Hepatocyte (in vitro differentiated cells): ENCODE data around the gene CLCNKB. TPM values are rescaled to one million over a fixed set of nuclear protein-coding genes. Genes with fewer than 3 reads are reported as not detected.
A peak's percentile ranks its signal among the peaks of the same experiment; 100 is the strongest.
"Not testable (repeated sequence)": the region's sequence is repeated elsewhere in the genome, so short reads cannot be mapped to it uniquely, and the experiment has no call there.

ENCODE experiments used
- DNase-seq: peaks from one replicate; pipeline ENCODE4 v3.0.0-alpha.2; 2016; ENCODE audit warnings: low spot score
- H2AFZ ChIP-seq: fragments of 200-600 bp; sonication (generic); 2 replicates; pipeline ENCODE4 v1.6.0; 2016; ENCODE audit warnings: antibody characterized with exemption, mild to moderate bottlenecking
- H3K27ac ChIP-seq: fragments of 200-600 bp; sonication (generic); 2 replicates; pipeline ENCODE4 v1.5.1; 2016; ENCODE audit warnings: mild to moderate bottlenecking
- H3K27me3 ChIP-seq: fragments of 200-600 bp; sonication (generic); 2 replicates; pipeline ENCODE4 v1.6.1; 2016
- H3K36me3 ChIP-seq: fragments of 200-600 bp; sonication (generic); replicated peaks from 2 replicates; pipeline ENCODE4 v1.5.1; 2016; ENCODE audit warnings: low read depth; ENCODE audit not compliant: insufficient read depth
- H3K4me1 ChIP-seq: fragments of 200-600 bp; sonication (generic); 2 replicates; pipeline ENCODE4 v1.5.1; 2016; ENCODE audit warnings: mild to moderate bottlenecking, moderate library complexity; ENCODE audit not compliant: insufficient read depth
- H3K4me2 ChIP-seq: fragments of 200-600 bp; sonication (generic); 2 replicates; pipeline ENCODE4 v1.6.0; 2016
- H3K4me3 ChIP-seq: fragments of 200-600 bp; sonication (generic); 2 replicates; pipeline ENCODE4 v1.5.1; 2016; ENCODE audit warnings: mild to moderate bottlenecking
- H3K79me2 ChIP-seq: fragments of 200-600 bp; sonication (generic); 2 replicates; pipeline ENCODE4 v1.6.0; 2017; ENCODE audit warnings: mild to moderate bottlenecking
- H3K9me2 ChIP-seq: fragments of 200-600 bp; sonication (generic); replicated peaks from 2 replicates; pipeline ENCODE4 v1.6.0; 2017; ENCODE audit warnings: mild to moderate bottlenecking; ENCODE audit not compliant: insufficient read depth
- H3K9me3 ChIP-seq: fragments of 200-600 bp; sonication (generic); 2 replicates; pipeline ENCODE4 v1.5.1; 2016; ENCODE audit warnings: low read depth, mild to moderate bottlenecking
- H4K20me1 ChIP-seq: fragments of 200-600 bp; sonication (generic); 2 replicates; pipeline ENCODE4 v1.6.0; 2016; ENCODE audit warnings: mild to moderate bottlenecking; ENCODE audit not compliant: insufficient read depth, poor library complexity, severe bottlenecking
- CTCF ChIP-seq: fragments of 200-600 bp; sonication (generic); IDR thresholded peaks from 2 replicates; pipeline ENCODE4 v1.5.1; 2016; ENCODE audit warnings: antibody characterized with exemption, mild to moderate bottlenecking; ENCODE audit not compliant: poor library complexity
- EZH2 ChIP-seq: fragments of 200-600 bp; sonication (generic); IDR thresholded peaks from 2 replicates; pipeline ENCODE4 v1.6.1; 2016; ENCODE audit warnings: antibody characterized with exemption, mild to moderate bottlenecking, borderline replicate concordance
- EZH2phosphoT487 ChIP-seq: fragments of 200-600 bp; sonication (generic); IDR thresholded peaks from one replicate; pipeline ENCODE4 v1.6.1; 2018; ENCODE audit warnings: antibody characterized with exemption, mild to moderate bottlenecking, low read depth, moderate library complexity; ENCODE audit not compliant: unreplicated experiment, severe bottlenecking
- WGBS: methylation state at CpG from one replicate; pipeline ENCODE4 v1.1.6; 2016; ENCODE audit warnings: low lambda C conversion rate; ENCODE audit errors: missing lambda C conversion rate; 5-methylcytosine and 5-hydroxymethylcytosine counted together
- polyA plus RNA-seq: library from polyadenylated mRNA; unstranded; fragments of >200 nt; fragmentation: Nextera tagmentation; extraction: Ambion mirVana; gene quantifications from 2 replicates; pipeline ENCODE4 v1.2.1, GENCODE V29; 2016
- total RNA-seq: library from RNA; depleted of rRNA; stranded (reverse); fragments of >200 nt; gene quantifications from 2 replicates; pipeline ENCODE4 v1.2.3, GENCODE V29; 2014

The CLCNKB gene
- total and polyA plus RNA-seq, 2 experiments from 2014 or later, result 0.47 to 1.4 TPM

DNA sequence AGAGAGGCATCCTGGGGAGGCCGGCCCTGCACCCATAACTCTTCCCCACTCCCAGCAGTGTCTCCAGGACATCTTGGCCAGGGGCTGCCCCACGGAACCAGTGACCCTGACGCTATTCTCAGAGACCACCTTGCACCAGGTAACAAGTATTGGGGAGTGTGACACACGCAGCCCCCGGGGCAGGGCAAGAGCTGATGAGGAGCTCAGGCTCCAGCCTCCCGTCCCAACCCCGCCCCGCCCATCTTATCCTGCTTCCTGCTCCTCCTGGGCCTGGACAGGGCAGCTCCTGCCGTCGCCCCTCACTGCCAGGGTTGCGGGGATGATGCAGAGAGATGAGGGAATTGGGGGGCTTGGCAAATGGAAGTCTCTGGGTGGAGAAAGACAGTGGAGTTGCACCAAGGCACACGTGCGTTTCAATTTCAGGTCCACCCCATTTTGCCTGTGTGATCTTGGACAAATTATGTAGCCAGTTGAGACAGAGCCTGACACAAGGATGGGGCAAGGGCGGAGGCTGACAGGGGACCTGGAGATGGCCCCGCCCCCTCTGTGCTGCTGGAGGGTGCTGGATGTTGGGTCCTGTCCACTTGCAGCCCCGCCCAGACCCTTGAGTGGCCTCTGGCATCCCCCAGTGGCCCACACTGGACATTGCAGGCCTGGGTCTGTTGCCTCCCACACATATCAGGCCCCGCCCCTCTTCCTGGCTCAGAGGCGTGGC, 11.0 kb upstream of the CLCNKB start:
- no peak for TF ChIP-seq EZH2
- TF ChIP-seq CTCF, result peak; percentile 86
- no peak for TF ChIP-seq EZH2phosphoT487
- no peaks in the 10 kb centered on the region for H4K20me1 ChIP-seq
- DNase-seq, result peak; percentile 95
- no peak overlapping the region for H3K27ac ChIP-seq
- no peaks in the 10 kb centered on the region for H3K9me3 ChIP-seq
- H3K4me2 ChIP-seq, result no peak overlapping the region
- no peak overlapping the region for H2AFZ ChIP-seq
- H3K4me1 ChIP-seq, result no peaks in the 10 kb centered on the region
- 54% methylated on average over 14 of the region's 18 CpGs for WGBS
- no peaks in the 10 kb centered on the region for H3K36me3 ChIP-seq
- no peak overlapping the region for H3K4me3 ChIP-seq
- H3K27me3 ChIP-seq, result no peaks in the 10 kb centered on the region
- no peaks in the 10 kb centered on the region for H3K79me2 ChIP-seq
- no peaks in the 10 kb centered on the region for H3K9me2 ChIP-seq

- H3K27me3 ChIP-seq, H3K79me2 ChIP-seq, H3K9me3 ChIP-seq, H3K4me3 ChIP-seq, DNase-seq, H3K4me1 ChIP-seq, H3K4me2 ChIP-seq, H3K27ac ChIP-seq, H3K36me3 ChIP-seq, H2AFZ ChIP-seq, H4K20me1 ChIP-seq, H3K9me2 ChIP-seq: not testable (repeated sequence)
- 60% methylated on average over 6 of the region's 7 CpGs for WGBS
These were observed 10.4 kb upstream of the CLCNKB start for GRCh38 chr1:16033103-16033632.

DNA sequence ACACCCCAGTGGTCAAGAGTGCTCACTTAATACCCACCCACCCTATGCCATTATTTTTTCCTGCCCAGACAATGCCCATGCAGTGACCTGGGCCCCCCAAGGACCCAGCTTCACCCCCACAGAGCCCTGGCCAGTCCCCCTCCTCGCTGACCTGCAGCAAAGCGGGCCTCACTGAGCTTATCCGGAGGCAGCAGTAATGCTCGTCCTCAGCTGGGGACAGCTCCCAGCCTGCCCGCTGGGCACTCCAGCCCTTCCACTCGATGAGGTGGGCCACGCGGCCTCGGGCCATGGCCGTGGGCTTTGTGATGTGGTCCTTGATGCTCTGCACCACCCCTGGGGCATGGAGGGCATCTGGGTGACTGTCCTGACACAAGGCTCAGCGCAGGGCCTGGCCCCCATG, 7.1 kb upstream of the CLCNKB start:
- 96% methylated on average over 10 of the region's 11 CpGs for WGBS

GRCh38 chr1:16038620-16038912, 5.0 kb upstream of the CLCNKB start:
- no peaks in the 10 kb centered on the region for H3K4me1 ChIP-seq
- peak; percentile 58 for DNase-seq
- no peak overlapping the region for H2AFZ ChIP-seq
- WGBS, result 68% methylated on average over 4 of the region's 4 CpGs
- no peak overlapping the region for H3K4me2 ChIP-seq
- no peak overlapping the region for H3K4me3 ChIP-seq
- no peaks in the 10 kb centered on the region for H3K27me3 ChIP-seq
- H3K27ac ChIP-seq, result no peak overlapping the region
- H3K9me2 ChIP-seq, result no peaks in the 10 kb centered on the region
- TF ChIP-seq EZH2phosphoT487, result no peak
- no peak for TF ChIP-seq EZH2
- TF ChIP-seq CTCF, result no peak
- no peaks in the 10 kb centered on the region for H3K79me2 ChIP-seq
- no peaks in the 10 kb centered on the region for H4K20me1 ChIP-seq
- H3K36me3 ChIP-seq, result no peaks in the 10 kb centered on the region
- no peaks in the 10 kb centered on the region for H3K9me3 ChIP-seq

More for the DNA sequence above, 7.1 kb upstream of the CLCNKB start:
- not testable (repeated sequence) for H4K20me1 ChIP-seq, H3K9me3 ChIP-seq, DNase-seq, H3K4me1 ChIP-seq, H3K79me2 ChIP-seq, H3K9me2 ChIP-seq, H3K27me3 ChIP-seq, H3K4me3 ChIP-seq, H3K27ac ChIP-seq, H2AFZ ChIP-seq, H3K4me2 ChIP-seq, H3K36me3 ChIP-seq

GRCh38 chr1:16039871-16040270, 3.7 kb upstream of the CLCNKB start:
- 88% methylated on average over 6 of the region's 8 CpGs for WGBS
- H4K20me1 ChIP-seq, H3K36me3 ChIP-seq, H3K79me2 ChIP-seq, H3K9me2 ChIP-seq, H3K4me3 ChIP-seq, H2AFZ ChIP-seq, H3K27me3 ChIP-seq, DNase-seq, H3K27ac ChIP-seq, H3K9me3 ChIP-seq, H3K4me1 ChIP-seq, H3K4me2 ChIP-seq: not testable (repeated sequence)
